IMR-90 (cell line): ENCODE results near the gene TSC22D4. TPM values are rescaled to one million over a fixed set of nuclear protein-coding genes. Genes with fewer than 3 reads are reported as not detected.
A peak's percentile ranks its signal among the peaks of the same experiment; 100 is the strongest.

ENCODE experiments used
- ATAC-seq: fragments of 200-7000 bp; cut with Tn5 transposase; 2 replicates; pipeline ENCODE4 v1.9.1; 2020; ENCODE audit warnings: low read depth, mild to moderate bottlenecking, moderate library complexity
- BruUV-seq: library from RNA; stranded (reverse); fragments of 400-500 nt; replicated peaks from 2 replicates; lab custom pipeline; 2021; lab: Mats Ljungman, UMichigan
- CTCF ChIA-PET: fragments of 300-600 bp; formaldehyde crosslinking; extraction: SDS; loops from one replicate; lab custom pipeline; 2021; ENCODE audit warnings: antibody characterized with exemption; lab: Yijun Ruan, JAX
- POLR2A ChIA-PET: fragments of 300-600 bp; sonication (Branson Sonifier 250); formaldehyde crosslinking; loops from one replicate; lab custom pipeline; 2022; ENCODE audit warnings: antibody characterized with exemption; ENCODE audit not compliant: unreplicated experiment; lab: Charles Lee
- DNase-seq: peaks from one replicate; pipeline ENCODE4 v3.0.0; 2013
- H2AFZ ChIP-seq: replicated peaks from 2 replicates; pipeline ENCODE3; 2013; ENCODE audit warnings: low read length, mild to moderate bottlenecking; ENCODE audit not compliant: poor library complexity
- H2AK5ac ChIP-seq: 2 replicates; pipeline ENCODE4 v1.6.1; 2013; ENCODE audit warnings: low read depth, low read length, inconsistent platforms
- H2AK9ac ChIP-seq: replicated peaks from 2 replicates; pipeline ENCODE3; 2013; ENCODE audit warnings: mild to moderate bottlenecking, low read depth, low read length, moderate library complexity; ENCODE audit not compliant: poor library complexity
- H2BK120ac ChIP-seq: 2 replicates; pipeline ENCODE4 v1.6.1; 2013; ENCODE audit warnings: low read depth, low read length, inconsistent platforms
- H2BK15ac ChIP-seq: 3 replicates; pipeline ENCODE4 v1.6.1; 2013; ENCODE audit warnings: low read depth, low read length, inconsistent platforms
- H2BK20ac ChIP-seq: 2 replicates; pipeline ENCODE4 v1.6.1; 2013; ENCODE audit warnings: low read depth, mild to moderate bottlenecking, inconsistent platforms, low read length, moderate library complexity
- H2BK5ac ChIP-seq: 2 replicates; pipeline ENCODE4 v1.6.1; 2013; ENCODE audit warnings: mild to moderate bottlenecking, low read depth, low read length, inconsistent platforms; ENCODE audit not compliant: poor library complexity, severe bottlenecking
- H3K14ac ChIP-seq: replicated peaks from 2 replicates; pipeline ENCODE4 v1.6.1; 2013; ENCODE audit warnings: low read depth, low read length, inconsistent platforms
- H3K18ac ChIP-seq: 2 replicates; pipeline ENCODE4 v1.6.1; 2013; ENCODE audit warnings: low read depth, low read length, control low read depth
- H3K23ac ChIP-seq: 2 replicates; pipeline ENCODE4 v1.6.1; 2013; ENCODE audit warnings: low read depth, low read length, inconsistent platforms
- H3K27ac ChIP-seq: 2 replicates; pipeline ENCODE4 v1.5.1; 2013; ENCODE audit warnings: mild to moderate bottlenecking, control low read depth, low read length; ENCODE audit not compliant: insufficient read depth
- H3K27me3 ChIP-seq: 2 replicates; pipeline ENCODE4 v1.6.1; 2013; ENCODE audit warnings: low read length; ENCODE audit not compliant: control insufficient read depth, insufficient read depth
- H3K36me3 ChIP-seq: 2 replicates; pipeline ENCODE4 v1.6.1; 2013; ENCODE audit warnings: low read length, mixed read lengths; ENCODE audit not compliant: control insufficient read depth, insufficient read depth
- H3K4ac ChIP-seq: 2 replicates; pipeline ENCODE4 v1.6.1; 2013; ENCODE audit warnings: low read depth, low read length, inconsistent platforms
- H3K4me1 ChIP-seq: 2 replicates; pipeline ENCODE4 v1.6.1; 2013; ENCODE audit warnings: low read length, mixed read lengths; ENCODE audit not compliant: control insufficient read depth, insufficient read depth
- H3K4me2 ChIP-seq: 2 replicates; pipeline ENCODE4 v1.6.1; 2013; ENCODE audit warnings: low read depth, mild to moderate bottlenecking, control low read depth, low read length, moderate library complexity
- H3K4me3 ChIP-seq: 2 replicates; pipeline ENCODE4 v1.5.1; 2013; ENCODE audit warnings: low read depth, mild to moderate bottlenecking, control low read depth, low read length, moderate library complexity; ENCODE audit not compliant: insufficient read depth
- H3K56ac ChIP-seq: 2 replicates; pipeline ENCODE4 v1.6.1; 2013; ENCODE audit warnings: low read length, inconsistent platforms; ENCODE audit not compliant: insufficient read depth; ENCODE audit errors: extremely low read depth
- H3K79me1 ChIP-seq, 2 experiments: 2 replicates each; pipeline ENCODE4 v1.6.1; 2013; ENCODE audit warnings: low read length in 2 of 2, inconsistent platforms in 1 of 2, low read depth in 1 of 2
- H3K9ac ChIP-seq: 2 replicates; pipeline ENCODE4 v1.6.1; 2013; ENCODE audit warnings: low read depth, low read length, control low read depth
- H3K9me1 ChIP-seq: 2 replicates; pipeline ENCODE4 v1.6.1; 2013; ENCODE audit warnings: low read length, inconsistent platforms; ENCODE audit not compliant: insufficient read depth
- H3K9me3 ChIP-seq: 2 replicates; pipeline ENCODE4 v1.6.1; 2013; ENCODE audit warnings: low read length; ENCODE audit not compliant: control insufficient read depth, insufficient read depth
- H4K20me1 ChIP-seq: 2 replicates; pipeline ENCODE4 v1.6.1; 2013; ENCODE audit warnings: low read length, inconsistent platforms; ENCODE audit not compliant: insufficient read depth
- H4K5ac ChIP-seq: 2 replicates; pipeline ENCODE4 v1.6.1; 2013; ENCODE audit warnings: mild to moderate bottlenecking, low read depth, low read length, control low read depth
- H4K8ac ChIP-seq, 2 experiments: 2 replicates each; pipeline ENCODE4 v1.6.1; 2013; ENCODE audit warnings: low read depth in 2 of 2, low read length in 2 of 2, control low read depth in 1 of 2, inconsistent platforms in 1 of 2
- H4K91ac ChIP-seq: 2 replicates; pipeline ENCODE4 v1.6.1; 2013; ENCODE audit warnings: low read depth, low read length, inconsistent platforms; ENCODE audit not compliant: insufficient read depth
- CHD1 ChIP-seq: IDR thresholded peaks from 2 replicates; pipeline ENCODE4 v1.6.1; 2012; ENCODE audit warnings: low read depth, low read length, improper control_type of control experiment
- ELK1 ChIP-seq: fragments of 150-350 bp; IDR thresholded peaks from 2 replicates; pipeline ENCODE4 v1.6.1; 2016; ENCODE audit warnings: low read depth, mild to moderate bottlenecking, low read length, moderate library complexity, borderline replicate concordance
- NFE2L2 ChIP-seq: fragments of 150-350 bp; IDR thresholded peaks from 2 replicates; pipeline ENCODE4 v1.6.1; 2016; ENCODE audit warnings: low read depth, mild to moderate bottlenecking, low read length
- RAD21 ChIP-seq: IDR thresholded peaks from 2 replicates; pipeline ENCODE4 v1.6.1; 2012; ENCODE audit warnings: low read length, improper control_type of control experiment
- RFX5 ChIP-seq: IDR thresholded peaks from 2 replicates; pipeline ENCODE4 v1.8.0; 2012; ENCODE audit warnings: low read depth, mild to moderate bottlenecking, low read length, moderate library complexity
- SMC3 ChIP-seq: fragments of 150-350 bp; IDR thresholded peaks from 2 replicates; pipeline ENCODE4 v1.6.1; 2016; ENCODE audit warnings: low read depth, mild to moderate bottlenecking, antibody characterized with exemption, low read length, moderate library complexity
- WGBS, 2 experiments: methylation state at CpG; one replicate each; pipeline versions ENCODE4 v1.1.5 to v1.1.7; 2013; ENCODE audit warnings: missing lambda C conversion rate in 2 of 2; ENCODE audit not compliant: insufficient read length in 1 of 2; ENCODE audit errors: extremely low coverage in 2 of 2; 5-methylcytosine and 5-hydroxymethylcytosine counted together
- dilution Hi-C: fragments of 300-500 bp; cut with HindIII; formaldehyde crosslinking; loops from one replicate; pipeline ENCODE4 v1.14.3; 2018; ENCODE audit warnings: low sequenced_read_pairs; ENCODE audit not compliant: unreplicated experiment
- in situ Hi-C: fragments of 300-500 bp; cut with MboI; formaldehyde crosslinking; loops from 3 replicates; pipeline ENCODE4 v1.14.3; 2019; ENCODE audit warnings: low sequenced_read_pairs, inconsistent platforms, mixed read lengths
- intact Hi-C: fragments of 100-400 bp; cut with micrococcal nuclease; formaldehyde crosslinking; loops from 2 replicates; pipeline ENCODE4 v1.10.0; 2022
- polyA plus RNA-seq, 3 experiments: library from polyadenylated mRNA; depleted of rRNA; stranded (reverse); fragments of >200 nt; gene quantifications; 2 replicates each; pipeline ENCODE4 v1.2.3, GENCODE V29; 2012; ENCODE audit warnings: low replicate concordance in 1 of 3
- total RNA-seq: library from RNA; depleted of rRNA; stranded (reverse); fragments of >200 nt; gene quantifications from 2 replicates; pipeline ENCODE4 v1.2.3, GENCODE V29; 2012

The TSC22D4 gene
- total and polyA plus RNA-seq, 2 of the 4 experiments (the other 2 are of a cell fraction) = 9.3 to 29.9 TPM

DNA sequence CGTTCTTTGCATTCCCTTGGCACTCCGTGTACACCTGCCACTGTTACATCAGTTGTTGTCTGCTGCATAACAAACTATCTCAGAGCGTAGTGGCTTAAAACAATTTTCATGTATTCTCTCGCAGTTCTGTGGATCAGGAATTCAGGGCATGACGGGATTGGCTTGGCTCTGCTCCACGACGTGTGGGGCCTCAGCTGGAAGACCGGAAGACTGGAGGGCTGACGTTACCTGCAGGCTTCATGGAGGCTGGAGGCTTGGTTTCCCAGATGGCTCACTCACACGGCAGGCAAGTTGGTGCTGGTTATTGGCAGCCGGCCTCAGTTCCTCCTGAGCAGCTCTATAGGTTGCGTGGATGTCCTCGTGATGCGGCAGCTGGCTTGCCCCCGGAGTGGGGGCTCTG, 30.2 kb upstream of the TSC22D4 start:
- Histone ChIP-seq H3K9me3 (no peaks in the 10 kb centered on the region), H4K5ac (no peak overlapping the region), H3K23ac (no peak overlapping the region), H3K9me1 (peaks cover 8% of the 10 kb centered on the region), H3K56ac (no peak overlapping the region), H4K91ac (no peak overlapping the region; the same call in 1 of the 2 replicates), H3K4ac (0 out of 2 replicates have a peak overlapping the region, but pooled peaks have one; percentile 7), H3K4me2 (no peak overlapping the region), H3K27ac (no peak overlapping the region), H2BK15ac (no peak overlapping the region), H4K8ac (peak overlapping the region in 1 of 2 experiments; percentile 75; a peak in 2 of 4 replicates), H3K36me3 (no peaks in the 10 kb centered on the region), H2AK9ac (peak overlapping the region; percentile 55), H2BK120ac (peak overlapping the region; percentile 62), H3K14ac (peak overlapping the region; percentile 37; the same call in 1 of the 2 replicates), H3K4me1 (peaks cover 3% of the 10 kb centered on the region; the same call in 1 of the 2 replicates), H3K9ac (no peak overlapping the region), H3K79me1 (no peaks in the 10 kb centered on the region), H3K27me3 (peaks cover 2% of the 10 kb centered on the region; the same call in 1 of the 2 replicates), H4K20me1 (no peaks in the 10 kb centered on the region), H2BK5ac (no peak overlapping the region), H3K4me3 (no peak overlapping the region), H2AFZ (peak overlapping the region; percentile 88), H2AK5ac (peak overlapping the region; percentile 28; the same call in 1 of the 2 replicates), H2BK20ac (no peak overlapping the region), H3K18ac (no peak overlapping the region)
- dilution Hi-C loops = no loop called here
- ChIA-PET POLR2A (no interaction called here), CTCF (no interaction called here)
- in situ Hi-C loops = no loop called here
- TF ChIP-seq RAD21 (no peak), RFX5 (no peak), SMC3 (no peak), CHD1 (no peak), ELK1 (no peak), NFE2L2 (no peak)
- intact Hi-C loops = no loop called here
- ATAC-seq (peak; percentile 29), DNase-seq (peak; percentile 83)
- 37% methylated on average over 9 of the region's 15 CpGs; no CpG with 5 or more reads in 1 of the 2 experiments for WGBS, 2 experiments
- BruUV-seq = no TSS peak
